Endothelial cell of umbilical vein (primary cell): Measurements from ENCODE around the gene PPP3CA.

Source experiments
- EZH2 ChIP-seq: IDR thresholded peaks from 2 replicates; pipeline ENCODE4 v1.6.1; 2012; ENCODE audit warnings: borderline replicate concordance, low read depth, mild to moderate bottlenecking, moderate library complexity, low read length, inconsistent platforms; ENCODE audit not compliant: severe bottlenecking
- JUN ChIP-seq: IDR thresholded peaks from 2 replicates; pipeline ENCODE4 v1.6.1; 2011; ENCODE audit warnings: borderline replicate concordance, low read depth; ENCODE audit not compliant: insufficient read length, insufficient read depth
- MAX ChIP-seq: IDR thresholded peaks from 2 replicates; pipeline ENCODE4 v1.6.1; 2011; ENCODE audit not compliant: insufficient read depth, insufficient read length
- POLR2A ChIP-seq: IDR thresholded peaks from 2 replicates; pipeline ENCODE4 v1.6.1; 2012; ENCODE audit warnings: low read depth, mild to moderate bottlenecking, control low read depth, low read length
- TF ChIP-seq, protein P1 (sequence below), 2 donors: IDR thresholded peaks; 1 replicate in 1 of 2; 2 replicates in 1 of 2; pipeline ENCODE4 v1.5.1; 2011; ENCODE audit warnings: low read length in 2 of 2, mild to moderate bottlenecking in 2 of 2, moderate library complexity in 2 of 2, control low read depth in 1 of 2, inconsistent platforms in 1 of 2, low read depth in 1 of 2; ENCODE audit not compliant: insufficient read depth in 1 of 2; ENCODE audit errors: extremely low read depth in 1 of 2

- no peak for TF ChIP-seq MAX
- TF ChIP-seq EZH2: no peak
- TF ChIP-seq, protein P1, sequence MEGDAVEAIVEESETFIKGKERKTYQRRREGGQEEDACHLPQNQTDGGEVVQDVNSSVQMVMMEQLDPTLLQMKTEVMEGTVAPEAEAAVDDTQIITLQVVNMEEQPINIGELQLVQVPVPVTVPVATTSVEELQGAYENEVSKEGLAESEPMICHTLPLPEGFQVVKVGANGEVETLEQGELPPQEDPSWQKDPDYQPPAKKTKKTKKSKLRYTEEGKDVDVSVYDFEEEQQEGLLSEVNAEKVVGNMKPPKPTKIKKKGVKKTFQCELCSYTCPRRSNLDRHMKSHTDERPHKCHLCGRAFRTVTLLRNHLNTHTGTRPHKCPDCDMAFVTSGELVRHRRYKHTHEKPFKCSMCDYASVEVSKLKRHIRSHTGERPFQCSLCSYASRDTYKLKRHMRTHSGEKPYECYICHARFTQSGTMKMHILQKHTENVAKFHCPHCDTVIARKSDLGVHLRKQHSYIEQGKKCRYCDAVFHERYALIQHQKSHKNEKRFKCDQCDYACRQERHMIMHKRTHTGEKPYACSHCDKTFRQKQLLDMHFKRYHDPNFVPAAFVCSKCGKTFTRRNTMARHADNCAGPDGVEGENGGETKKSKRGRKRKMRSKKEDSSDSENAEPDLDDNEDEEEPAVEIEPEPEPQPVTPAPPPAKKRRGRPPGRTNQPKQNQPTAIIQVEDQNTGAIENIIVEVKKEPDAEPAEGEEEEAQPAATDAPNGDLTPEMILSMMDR (IDR thresholded peaks at IDR 0.05; ENCODE audit: extremely low read depth in 1 of 2, insufficient read depth in 1 of 2, low read depth in 1 of 2, low read length in 2 of 2): no peak
- TF ChIP-seq POLR2A: no peak
- TF ChIP-seq JUN: no peak
Measured at GRCh38 chr4:101055392-101055791, 291.9 kb downstream of the PPP3CA start.
